Measurements from ENCODE around the gene DPP7. TPM values are rescaled to one million over a fixed set of nuclear protein-coding genes. Genes with fewer than 3 reads are reported as not detected.

Gene DPP7
- total RNA-seq, 2 experiments from 2014 or later, result 206 to 259 TPM

- no peaks in the 10 kb centered on the region for H3K9me3 Mint-ChIP-seq
- no peak overlapping the region for H3K4me3 Mint-ChIP-seq
- peaks cover 9% of the 10 kb centered on the region for H3K36me3 Mint-ChIP-seq (ENCODE audit: low read depth)
- DNase-seq, result no peak
- ChIA-PET POLR2A (no interaction called here), CTCF (interaction anchor here (0.5 kb wide), 1 partner anchor 442 kb away, joined by 3 read pairs; no protein-coding TSS in a partner anchor)
- H3K27ac Mint-ChIP-seq, result no peak overlapping the region
- no peaks in the 10 kb centered on the region for H3K27me3 Mint-ChIP-seq
- H3K4me1 Mint-ChIP-seq, result peaks cover 8% of the 10 kb centered on the region
These were observed 4.2 kb downstream of the DPP7 start for GRCh38 chr9:137110147-137110910.

DNA sequence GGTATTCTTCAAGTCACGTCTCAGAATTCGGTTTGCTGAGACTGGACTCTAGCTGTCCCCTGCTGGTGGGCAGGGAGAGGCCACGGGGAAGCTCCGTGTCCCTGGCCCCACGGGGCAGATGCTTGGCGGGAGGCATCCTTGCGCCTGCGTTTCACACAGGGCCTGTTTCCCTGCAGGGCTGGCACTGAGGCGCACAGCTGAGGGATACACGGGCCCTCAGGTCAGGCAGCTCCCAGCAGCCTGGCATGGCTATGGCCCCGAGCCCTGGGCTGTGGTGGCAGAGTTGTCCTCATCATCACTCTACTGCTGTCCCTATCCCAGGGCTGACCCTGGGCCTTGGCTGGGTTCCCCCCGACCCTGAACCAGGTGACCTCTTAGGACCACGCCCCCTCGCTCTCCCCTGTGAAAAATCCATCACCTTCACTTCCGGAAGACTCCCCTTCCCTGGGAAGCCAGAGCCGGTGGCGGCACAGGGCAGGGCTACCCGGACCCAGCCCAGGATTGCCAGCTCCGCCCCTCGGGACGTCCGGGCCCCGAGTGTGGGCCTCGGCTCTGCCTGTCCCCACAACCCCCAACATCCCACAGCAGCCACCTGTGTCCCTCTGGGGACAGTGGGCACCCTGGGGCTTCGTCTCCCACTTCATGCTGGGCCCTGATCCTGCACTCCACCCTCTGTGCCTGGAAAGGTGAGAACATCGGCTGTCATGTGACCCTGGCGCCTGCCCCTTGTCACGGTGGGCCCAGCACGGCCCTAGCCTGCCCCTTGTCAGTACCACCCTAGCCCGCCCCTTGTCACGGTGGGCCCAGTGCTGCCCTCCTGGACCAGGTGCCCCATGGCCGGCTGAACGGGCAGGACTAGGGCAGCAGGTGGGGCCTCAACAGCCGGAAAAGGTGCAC lies 5.0 kb downstream of the DPP7 start:
- no peaks in the 10 kb centered on the region for H3K27me3 Mint-ChIP-seq
- no peak overlapping the region for H3K27ac Mint-ChIP-seq
- peaks cover 8% of the 10 kb centered on the region for H3K4me1 Mint-ChIP-seq
- peaks cover 1% of the 10 kb centered on the region for H3K9me3 Mint-ChIP-seq
- CTCF ChIA-PET, result interaction anchor here (0.5 to 0.9 kb wide), 2 partner anchors 63 to 443 kb away, joined by 3 read pairs; no protein-coding TSS in a partner anchor
- H3K4me3 Mint-ChIP-seq, result no peak overlapping the region
- H3K36me3 Mint-ChIP-seq (ENCODE audit: low read depth), result peaks cover 13% of the 10 kb centered on the region
- POLR2A ChIA-PET, result no interaction called here
- no peak for DNase-seq

GRCh38 chr9:137108608-137109249 lies 5.8 kb downstream of the DPP7 start:
- Mint-ChIP-seq H3K9me3 (peaks cover 3% of the 10 kb centered on the region), H3K36me3 (ENCODE audit: low read depth) (peaks cover 13% of the 10 kb centered on the region), H3K4me1 (peaks cover 8% of the 10 kb centered on the region), H3K4me3 (no peak overlapping the region), H3K27me3 (no peaks in the 10 kb centered on the region), H3K27ac (no peak overlapping the region)
- CTCF ChIA-PET, result interaction anchor here (0.9 to 2.4 kb wide), 2 partner anchors 13 to 62 kb away, joined by 3 to 8 read pairs; no protein-coding TSS in a partner anchor
- DNase-seq, result no peak
- POLR2A ChIA-PET, result no interaction called here

- Mint-ChIP-seq H3K36me3 (ENCODE audit: low read depth) (peaks cover 12% of the 10 kb centered on the region), H3K4me3 (no peak overlapping the region), H3K4me1 (peaks cover 3% of the 10 kb centered on the region), H3K9me3 (peaks cover 3% of the 10 kb centered on the region), H3K27me3 (no peaks in the 10 kb centered on the region), H3K27ac (no peak overlapping the region)
- no peak for DNase-seq
- POLR2A ChIA-PET, result no interaction called here
- CTCF ChIA-PET, result interaction anchor here (1.4 to 2.4 kb wide), 2 partner anchors 13 to 28 kb away, joined by 3 to 8 read pairs; no protein-coding TSS in a partner anchor
These were observed 6.6 kb downstream of the DPP7 start for GRCh38 chr9:137107982-137108381.

DNA sequence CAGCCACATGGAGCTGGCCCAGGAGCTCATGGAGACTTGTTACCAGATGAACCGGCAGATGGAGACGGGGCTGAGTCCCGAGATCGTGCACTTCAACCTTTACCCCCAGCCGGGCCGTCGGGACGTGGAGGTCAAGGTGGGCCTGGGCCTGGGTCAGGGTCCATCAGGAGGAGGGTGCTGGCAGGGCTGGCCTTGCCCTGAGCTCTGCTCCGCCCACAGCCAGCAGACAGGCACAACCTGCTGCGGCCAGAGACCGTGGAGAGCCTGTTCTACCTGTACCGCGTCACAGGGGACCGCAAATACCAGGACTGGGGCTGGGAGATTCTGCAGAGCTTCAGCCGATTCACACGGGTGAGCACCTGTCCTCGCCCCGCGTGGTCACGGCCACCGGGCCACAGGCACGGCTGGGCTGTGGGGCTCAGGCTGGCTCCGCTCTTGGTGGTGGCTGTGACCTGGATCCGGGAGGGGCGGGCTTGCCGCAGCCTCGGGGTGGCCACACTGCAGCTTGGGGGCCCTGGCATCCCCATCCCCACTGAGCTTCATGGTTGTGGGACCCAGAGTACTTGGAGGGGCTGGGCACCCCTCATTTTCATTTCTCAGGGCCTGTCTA lies 7.1 kb downstream of the DPP7 start:
- H3K4me3 Mint-ChIP-seq, result no peak overlapping the region
- peaks cover 10% of the 10 kb centered on the region for H3K36me3 Mint-ChIP-seq (ENCODE audit: low read depth)
- H3K9me3 Mint-ChIP-seq, result peaks cover 3% of the 10 kb centered on the region
- CTCF ChIA-PET, result interaction anchor here (0.7 to 2.4 kb wide), 4 partner anchors 12 to 100 kb away, joined by 3 to 8 read pairs (median 3); no protein-coding TSS in a partner anchor
- peaks cover 1% of the 10 kb centered on the region for H3K4me1 Mint-ChIP-seq
- H3K27ac Mint-ChIP-seq, result no peak overlapping the region
- no peak for DNase-seq
- POLR2A ChIA-PET, result interaction anchor here (0.6 to 0.9 kb wide), 2 partner anchors 12 to 187 kb away, joined by 3 read pairs; no protein-coding TSS in a partner anchor
- no peaks in the 10 kb centered on the region for H3K27me3 Mint-ChIP-seq

- Mint-ChIP-seq H3K27me3 (no peaks in the 10 kb centered on the region), H3K4me3 (no peak overlapping the region), H3K9me3 (peaks cover 3% of the 10 kb centered on the region), H3K4me1 (peaks cover 1% of the 10 kb centered on the region), H3K36me3 (ENCODE audit: low read depth) (peaks cover 10% of the 10 kb centered on the region), H3K27ac (no peak overlapping the region)
- no peak for DNase-seq
- POLR2A ChIA-PET, result interaction anchor here (0.6 to 0.9 kb wide), 2 partner anchors 11 to 188 kb away, joined by 3 read pairs; no protein-coding TSS in a partner anchor
- CTCF ChIA-PET, result interaction anchor here (0.7 to 2.4 kb wide), 5 partner anchors 11 to 100 kb away, joined by 3 to 8 read pairs (median 3); no protein-coding TSS in a partner anchor
These were observed 7.8 kb downstream of the DPP7 start for GRCh38 chr9:137106662-137107250.

DNA sequence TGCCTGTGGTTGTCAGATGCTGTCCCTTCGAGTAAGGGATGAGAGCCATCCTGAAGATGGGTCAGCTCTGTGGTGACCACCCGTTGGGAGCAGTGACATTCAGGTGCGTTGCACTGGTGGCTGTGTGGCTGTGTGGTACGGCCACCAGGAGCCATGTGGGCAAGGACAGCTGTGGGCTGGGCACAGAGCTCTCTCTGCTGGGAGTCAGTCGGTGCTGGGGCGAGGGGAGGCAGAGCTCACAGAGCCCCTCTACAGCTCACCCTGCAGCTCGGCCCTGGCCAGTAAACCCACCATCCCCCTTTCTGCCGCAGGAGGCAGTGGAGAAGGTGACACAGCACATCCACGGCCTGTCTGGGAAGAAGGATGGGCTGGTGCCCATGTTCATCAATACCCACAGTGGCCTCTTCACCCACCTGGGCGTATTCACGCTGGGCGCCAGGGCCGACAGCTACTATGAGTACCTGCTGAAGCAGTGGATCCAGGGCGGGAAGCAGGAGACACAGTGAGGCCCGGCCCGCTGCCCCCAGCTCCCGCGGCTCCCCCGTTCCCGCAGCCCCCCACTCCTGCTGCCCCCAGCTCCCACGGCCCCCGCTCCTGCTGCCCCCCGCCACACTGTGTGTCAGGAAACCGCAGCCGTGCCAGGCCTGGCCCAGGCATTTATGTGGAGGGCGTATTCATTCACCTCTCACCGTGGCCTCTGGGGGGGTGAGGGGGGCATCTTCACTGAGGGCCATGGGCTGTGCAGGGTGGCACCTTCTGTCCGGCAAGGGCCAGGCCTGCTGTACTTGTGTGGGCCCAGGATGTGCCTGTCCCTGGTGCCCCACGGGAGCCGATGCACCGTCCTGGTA lies 8.5 kb downstream of the DPP7 start:
- POLR2A ChIA-PET, result no interaction called here
- Mint-ChIP-seq H3K27me3 (no peaks in the 10 kb centered on the region), H3K27ac (no peak overlapping the region), H3K9me3 (peaks cover 3% of the 10 kb centered on the region), H3K4me3 (no peak overlapping the region), H3K4me1 (peaks cover 1% of the 10 kb centered on the region), H3K36me3 (ENCODE audit: low read depth) (peaks cover 7% of the 10 kb centered on the region)
- no peak for DNase-seq
- CTCF ChIA-PET, result interaction anchor here (1.2 to 2.4 kb wide), 6 partner anchors 10 to 26 kb away, joined by 3 to 9 read pairs (median 4); no protein-coding TSS in a partner anchor

- H3K4me3 Mint-ChIP-seq, result no peak overlapping the region
- no peak overlapping the region for H3K27ac Mint-ChIP-seq
- peaks cover 3% of the 10 kb centered on the region for H3K9me3 Mint-ChIP-seq
- H3K36me3 Mint-ChIP-seq (ENCODE audit: low read depth), result peaks cover 14% of the 10 kb centered on the region
- no peaks in the 10 kb centered on the region for H3K4me1 Mint-ChIP-seq
- CTCF ChIA-PET, result interaction anchor here (2.0 kb wide), 1 partner anchor 7 kb away, joined by 9 read pairs; no protein-coding TSS in a partner anchor
- no peaks in the 10 kb centered on the region for H3K27me3 Mint-ChIP-seq
- DNase-seq, result no peak
- POLR2A ChIA-PET, result no interaction called here
These were observed 11.1 kb downstream of the DPP7 start for GRCh38 chr9:137103206-137103999.

- ChIA-PET POLR2A (no interaction called here), CTCF (interaction anchor here (0.7 to 1.0 kb wide), 2 partner anchors 9 to 20 kb away, joined by 3 read pairs; no protein-coding TSS in a partner anchor)
- Mint-ChIP-seq H3K27ac (no peak overlapping the region), H3K4me3 (no peak overlapping the region), H3K27me3 (no peaks in the 10 kb centered on the region), H3K4me1 (peaks cover 19% of the 10 kb centered on the region), H3K9me3 (no peaks in the 10 kb centered on the region), H3K36me3 (ENCODE audit: low read depth) (peaks cover 31% of the 10 kb centered on the region)
- no peak for DNase-seq
These were observed 15.3 kb downstream of the DPP7 start for GRCh38 chr9:137099231-137099630.

GRCh38 chr9:137097761-137098462 lies 16.6 kb downstream of the DPP7 start:
- H3K4me1 Mint-ChIP-seq, result peaks cover 20% of the 10 kb centered on the region
- no peaks in the 10 kb centered on the region for H3K27me3 Mint-ChIP-seq
- H3K36me3 Mint-ChIP-seq (ENCODE audit: low read depth), result peaks cover 35% of the 10 kb centered on the region
- no peaks in the 10 kb centered on the region for H3K9me3 Mint-ChIP-seq
- POLR2A ChIA-PET, result no interaction called here
- no peak for DNase-seq
- CTCF ChIA-PET, result interaction anchor here (1.0 to 2.6 kb wide), 2 partner anchors 34 to 51 kb away, joined by 4 to 8 read pairs; partner anchors contain the start of gene NPDC1
- H3K27ac Mint-ChIP-seq, result peak overlapping the region; percentile 50
- H3K4me3 Mint-ChIP-seq, result no peak overlapping the region
